ENCODE data around the gene PER1.
A peak's percentile ranks its signal among the peaks of the same experiment; 100 is the strongest.

Gene PER1, protein sequence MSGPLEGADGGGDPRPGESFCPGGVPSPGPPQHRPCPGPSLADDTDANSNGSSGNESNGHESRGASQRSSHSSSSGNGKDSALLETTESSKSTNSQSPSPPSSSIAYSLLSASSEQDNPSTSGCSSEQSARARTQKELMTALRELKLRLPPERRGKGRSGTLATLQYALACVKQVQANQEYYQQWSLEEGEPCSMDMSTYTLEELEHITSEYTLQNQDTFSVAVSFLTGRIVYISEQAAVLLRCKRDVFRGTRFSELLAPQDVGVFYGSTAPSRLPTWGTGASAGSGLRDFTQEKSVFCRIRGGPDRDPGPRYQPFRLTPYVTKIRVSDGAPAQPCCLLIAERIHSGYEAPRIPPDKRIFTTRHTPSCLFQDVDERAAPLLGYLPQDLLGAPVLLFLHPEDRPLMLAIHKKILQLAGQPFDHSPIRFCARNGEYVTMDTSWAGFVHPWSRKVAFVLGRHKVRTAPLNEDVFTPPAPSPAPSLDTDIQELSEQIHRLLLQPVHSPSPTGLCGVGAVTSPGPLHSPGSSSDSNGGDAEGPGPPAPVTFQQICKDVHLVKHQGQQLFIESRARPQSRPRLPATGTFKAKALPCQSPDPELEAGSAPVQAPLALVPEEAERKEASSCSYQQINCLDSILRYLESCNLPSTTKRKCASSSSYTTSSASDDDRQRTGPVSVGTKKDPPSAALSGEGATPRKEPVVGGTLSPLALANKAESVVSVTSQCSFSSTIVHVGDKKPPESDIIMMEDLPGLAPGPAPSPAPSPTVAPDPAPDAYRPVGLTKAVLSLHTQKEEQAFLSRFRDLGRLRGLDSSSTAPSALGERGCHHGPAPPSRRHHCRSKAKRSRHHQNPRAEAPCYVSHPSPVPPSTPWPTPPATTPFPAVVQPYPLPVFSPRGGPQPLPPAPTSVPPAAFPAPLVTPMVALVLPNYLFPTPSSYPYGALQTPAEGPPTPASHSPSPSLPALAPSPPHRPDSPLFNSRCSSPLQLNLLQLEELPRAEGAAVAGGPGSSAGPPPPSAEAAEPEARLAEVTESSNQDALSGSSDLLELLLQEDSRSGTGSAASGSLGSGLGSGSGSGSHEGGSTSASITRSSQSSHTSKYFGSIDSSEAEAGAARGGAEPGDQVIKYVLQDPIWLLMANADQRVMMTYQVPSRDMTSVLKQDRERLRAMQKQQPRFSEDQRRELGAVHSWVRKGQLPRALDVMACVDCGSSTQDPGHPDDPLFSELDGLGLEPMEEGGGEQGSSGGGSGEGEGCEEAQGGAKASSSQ (N-terminal part only)

DNA sequence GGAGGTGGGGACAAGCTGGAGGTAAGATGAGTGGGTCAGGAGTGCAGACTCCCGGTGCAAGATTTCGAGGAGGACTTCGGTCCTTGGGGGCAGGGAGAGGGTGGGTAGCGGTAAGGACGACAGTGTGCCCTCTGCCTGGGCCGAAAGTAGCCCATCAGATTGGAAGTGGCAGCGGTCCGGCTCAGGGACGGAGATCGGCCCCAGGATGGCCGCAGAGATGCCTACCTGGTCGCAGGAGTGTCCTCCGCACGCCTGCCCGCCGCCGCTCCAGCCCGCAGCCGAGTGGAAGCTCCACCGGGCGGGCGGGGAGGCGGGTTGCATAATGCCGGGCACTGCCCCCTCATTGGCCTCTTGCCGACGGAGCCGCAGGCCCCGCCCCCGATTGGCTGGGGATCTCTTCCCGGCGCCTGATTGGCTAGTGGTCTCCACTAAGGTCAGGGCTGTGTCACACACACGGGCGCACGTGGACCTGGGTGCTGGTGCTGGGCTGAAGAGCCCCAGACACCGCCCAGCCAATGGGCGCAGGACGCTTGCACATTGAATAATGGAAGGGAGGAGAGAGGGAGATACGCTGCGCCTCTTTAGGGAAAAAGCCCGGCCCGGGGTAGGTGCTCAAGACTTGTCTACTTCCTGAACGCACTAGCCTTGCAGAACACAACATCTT lies at the start of gene PER1:
Gene PER1 (minus strand): TSS at position 293 of the 664 bp plus-strand sequence. CDS start 1,698 bp downstream, outside the sequence.
- peak; percentile 40 for DNase-seq

DNA sequence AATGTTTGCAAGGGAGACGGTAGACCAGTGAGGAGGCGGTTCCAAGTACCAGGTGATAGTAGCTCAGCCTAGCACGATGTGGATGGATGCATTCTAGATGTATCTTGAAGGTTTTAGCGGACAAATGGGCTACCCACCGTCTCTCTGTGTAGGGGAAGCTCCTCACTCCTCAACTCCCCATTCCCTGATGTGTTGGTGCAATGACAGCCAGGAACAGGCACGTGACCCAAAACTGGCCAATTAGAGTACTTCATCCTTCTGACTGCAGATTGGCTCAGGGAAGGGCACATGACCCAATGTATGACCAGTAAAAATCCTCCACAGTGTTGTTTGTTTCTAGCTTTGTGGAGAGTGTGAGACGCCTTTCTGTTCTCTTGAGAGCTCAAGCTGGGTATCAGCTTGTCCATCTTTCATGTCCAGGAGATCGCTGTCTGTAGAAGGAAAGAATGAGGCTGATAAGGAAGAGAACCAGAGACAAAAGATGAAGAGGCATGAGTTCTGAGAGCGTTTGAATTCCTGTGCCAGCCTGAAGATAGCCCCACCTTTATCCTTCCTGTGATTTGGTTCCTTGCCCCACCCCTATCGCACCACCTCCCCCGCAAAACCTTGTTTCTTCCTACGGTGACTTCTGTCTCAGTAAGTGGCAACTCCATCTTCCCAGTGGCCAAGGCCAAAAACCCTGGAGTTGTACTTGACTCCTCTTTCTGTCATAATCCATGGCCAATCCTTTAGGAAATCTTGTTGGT lies 40.0 kb upstream of the PER1 start:
- peak; percentile 82 for DNase-seq

DNA sequence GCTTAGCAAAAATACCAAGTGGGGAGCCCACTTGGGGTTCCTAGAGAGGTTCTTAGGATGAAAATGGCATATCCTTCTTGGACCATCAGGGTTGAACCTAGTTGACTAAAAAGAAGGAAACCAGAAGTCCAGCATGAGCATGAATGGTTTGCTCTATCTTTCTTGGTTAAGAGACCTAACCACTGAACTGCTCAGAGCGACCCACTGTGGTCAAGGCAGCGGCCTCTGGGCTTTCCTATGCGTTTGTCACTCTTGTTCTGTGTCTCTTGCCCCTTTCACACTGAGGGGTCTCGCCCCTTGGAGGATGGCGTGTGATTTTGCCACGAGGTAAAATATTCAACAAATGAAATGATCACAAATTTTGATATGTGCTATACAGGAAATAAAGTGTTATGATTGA lies 38.3 kb upstream of the PER1 start:
- no peak for DNase-seq

DNA sequence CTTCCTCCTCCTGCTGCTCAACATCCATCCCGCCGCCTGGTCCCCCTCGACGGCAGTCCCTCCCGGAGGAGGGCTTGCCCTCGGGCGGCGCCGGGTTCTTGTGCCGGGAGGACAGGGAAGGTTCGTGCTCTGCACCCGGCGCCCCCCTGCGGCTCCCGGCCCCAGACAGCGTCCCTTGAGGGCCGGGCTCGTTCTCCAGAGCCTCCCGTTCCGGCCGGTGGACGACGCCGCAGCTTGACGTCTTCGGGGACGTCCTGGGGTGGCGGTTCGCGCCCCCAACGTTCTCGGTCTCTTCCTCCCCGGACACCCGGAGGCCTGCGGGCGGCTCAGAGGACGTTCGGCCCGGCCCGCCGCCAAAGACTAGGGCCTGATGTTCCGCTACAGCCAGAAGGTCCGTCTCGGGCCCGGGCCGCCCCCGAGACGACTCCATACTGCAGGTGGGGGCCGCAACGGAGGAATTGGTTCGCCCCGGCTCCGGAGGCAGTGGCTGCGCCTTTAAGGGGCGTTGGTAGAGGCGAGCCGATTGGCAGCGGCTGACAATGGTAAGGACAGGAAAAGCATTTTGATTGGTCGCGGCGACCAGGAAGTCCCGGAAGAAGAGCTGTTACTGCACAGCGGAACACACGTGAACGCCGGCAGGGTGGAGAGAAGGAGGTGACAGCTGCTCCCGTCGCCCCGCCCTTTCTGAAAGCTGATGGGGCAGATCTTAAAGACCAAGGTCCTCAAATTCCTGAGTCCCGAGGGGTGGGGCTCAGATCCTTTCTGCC lies 37.7 kb upstream of the PER1 start, which contains the start of gene BORCS6:
Gene BORCS6 (minus strand): TSS at position 470 of the 767 bp plus-strand sequence. CDS start 40 bp downstream, at position 430.
- peak; percentile 89 for DNase-seq

DNA sequence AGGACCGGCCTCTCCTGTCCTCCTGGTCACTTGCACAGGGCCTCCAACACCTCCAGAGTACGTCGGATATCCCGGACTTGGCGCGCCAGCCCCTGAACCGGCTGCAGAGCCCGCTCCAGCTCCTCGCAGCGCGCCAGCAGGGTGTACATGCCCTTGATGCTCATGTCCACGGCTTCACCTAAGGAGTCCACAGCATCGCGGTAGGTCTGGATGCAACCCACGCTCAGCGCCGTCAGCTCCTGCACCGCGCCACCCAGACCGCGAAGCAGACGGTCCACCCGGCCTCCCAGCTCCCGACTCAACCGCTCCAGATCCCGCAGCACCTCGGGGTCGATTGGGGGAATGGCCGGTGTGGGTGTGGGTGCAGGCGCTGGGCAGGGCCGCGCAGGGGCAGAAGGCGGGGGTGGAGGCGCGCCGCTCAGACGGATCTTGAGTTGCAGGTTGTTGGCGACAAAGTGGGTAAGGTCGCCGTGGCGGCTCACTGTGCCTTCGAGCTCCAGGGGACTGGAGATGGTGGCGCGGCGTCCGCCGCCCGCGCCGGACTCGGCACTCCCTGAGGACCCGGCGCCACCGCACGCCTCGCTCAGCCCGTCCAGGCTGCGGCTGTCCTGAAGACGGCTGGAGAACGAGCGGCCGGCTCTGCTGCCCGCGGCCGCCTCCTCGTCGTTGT lies 37.0 kb upstream of the PER1 start:
- no peak for DNase-seq

DNA sequence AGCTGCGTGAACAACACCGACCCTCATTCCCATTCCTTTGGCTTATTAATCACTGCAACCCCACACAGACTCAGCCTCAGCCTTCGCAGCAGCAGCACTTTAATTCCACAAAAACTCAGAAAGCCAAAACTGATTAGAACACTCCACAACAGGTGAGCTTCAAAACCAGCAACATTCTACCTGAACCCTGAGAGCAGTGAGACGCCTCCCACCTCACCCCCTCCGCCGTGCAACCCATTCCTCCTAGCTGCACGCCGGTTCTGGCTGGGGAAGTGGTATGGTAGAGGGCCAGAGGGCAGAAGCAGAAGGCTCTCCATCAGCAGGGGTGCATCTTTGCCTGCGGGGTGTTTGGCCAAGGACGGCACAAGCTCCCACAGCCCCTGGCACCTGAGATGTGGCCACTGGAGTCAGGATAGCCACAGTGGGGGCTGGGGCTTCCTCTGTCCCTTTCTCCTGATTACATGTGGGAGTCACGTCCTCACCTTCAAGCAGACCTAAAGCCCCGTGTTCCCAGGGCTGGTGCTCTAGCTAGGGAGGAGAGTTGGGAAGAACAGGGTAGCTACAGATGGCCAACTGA lies 36.1 kb upstream of the PER1 start:
- DNase-seq, result no peak

DNA sequence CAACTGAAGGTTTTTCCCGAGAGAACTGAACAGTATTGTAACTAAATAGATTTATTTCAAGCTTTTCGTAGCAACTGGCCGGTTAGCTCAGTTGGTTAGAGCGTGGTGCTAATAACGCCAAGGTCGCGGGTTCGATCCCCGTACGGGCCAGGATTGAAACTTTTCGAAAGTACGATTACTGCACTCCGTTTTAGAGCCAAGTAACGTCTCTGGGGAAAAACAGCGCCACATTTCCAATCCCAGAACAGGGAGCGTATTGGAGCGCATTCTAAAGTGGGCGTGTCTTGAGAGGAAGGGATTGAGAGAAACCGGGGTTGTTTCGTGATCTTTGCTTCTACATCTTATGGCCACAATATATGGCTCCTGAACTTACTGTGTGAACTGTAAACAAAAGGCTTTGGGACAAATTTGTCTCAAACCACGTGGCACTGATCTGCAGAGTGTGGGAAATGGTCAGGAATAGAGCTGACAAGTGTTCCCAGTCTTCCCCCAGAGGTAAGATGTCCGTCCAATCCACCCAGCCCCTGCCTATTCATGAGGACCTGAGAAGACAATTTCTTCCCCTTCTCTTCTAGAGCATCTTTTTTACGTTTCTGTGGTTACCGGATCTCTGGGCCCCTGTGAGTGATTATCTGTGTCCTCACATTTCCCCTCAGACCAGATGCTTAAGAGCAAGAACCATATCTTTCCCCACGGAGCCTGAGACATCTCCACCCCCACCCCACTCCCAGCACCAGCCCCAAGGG lies 35.5 kb upstream of the PER1 start:
- peak; percentile 82 for DNase-seq

DNA sequence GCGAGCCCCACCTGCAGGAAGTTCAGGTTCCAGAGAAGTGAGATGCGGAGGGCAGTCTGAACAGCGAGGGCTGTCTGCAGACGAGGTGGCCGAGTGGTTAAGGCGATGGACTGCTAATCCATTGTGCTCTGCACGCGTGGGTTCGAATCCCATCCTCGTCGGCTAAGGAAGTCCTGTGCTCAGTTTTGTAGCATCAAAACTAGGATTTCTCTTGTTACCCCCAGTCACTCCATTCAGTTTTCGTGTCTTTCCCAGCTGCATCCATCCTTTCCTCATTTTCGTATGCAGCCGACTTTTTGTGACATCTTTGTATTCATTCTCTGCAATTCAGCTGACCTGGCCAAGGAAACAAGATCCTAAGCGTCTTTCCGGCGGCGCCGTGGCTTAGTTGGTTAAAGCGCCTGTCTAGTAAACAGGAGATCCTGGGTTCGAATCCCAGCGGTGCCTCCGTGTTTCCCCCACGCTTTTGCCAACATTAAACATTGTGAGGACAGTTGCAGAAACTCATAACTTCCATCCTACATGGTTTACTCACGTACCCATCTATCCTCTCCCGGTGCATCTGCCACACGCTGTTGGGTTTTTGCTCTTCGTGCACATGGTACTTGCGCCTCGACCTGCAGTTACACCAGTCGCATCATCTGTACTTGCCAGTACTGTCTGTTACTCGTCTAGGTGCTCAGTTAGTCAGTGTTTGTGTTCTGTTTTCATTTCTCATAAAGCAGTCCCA lies 34.7 kb upstream of the PER1 start:
- DNase-seq, result peak; percentile 28

DNA sequence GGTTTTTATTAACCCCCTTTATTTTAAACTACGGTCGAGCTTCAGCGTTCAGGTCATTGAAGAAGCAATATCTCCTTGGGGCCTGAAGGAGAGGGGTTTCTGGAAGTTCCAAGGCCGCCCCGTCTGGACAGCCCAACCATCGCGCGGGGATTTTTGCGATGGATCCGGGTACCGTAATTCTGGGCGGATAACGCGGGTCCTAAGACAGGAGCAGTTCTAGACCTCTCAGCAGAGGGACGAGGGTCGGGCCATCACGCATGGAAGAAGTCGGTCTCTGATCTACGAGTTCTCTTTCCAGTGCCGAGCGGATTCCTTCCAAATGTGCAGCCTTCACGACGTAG lies 34.2 kb upstream of the PER1 start:
- DNase-seq, result no peak

DNA sequence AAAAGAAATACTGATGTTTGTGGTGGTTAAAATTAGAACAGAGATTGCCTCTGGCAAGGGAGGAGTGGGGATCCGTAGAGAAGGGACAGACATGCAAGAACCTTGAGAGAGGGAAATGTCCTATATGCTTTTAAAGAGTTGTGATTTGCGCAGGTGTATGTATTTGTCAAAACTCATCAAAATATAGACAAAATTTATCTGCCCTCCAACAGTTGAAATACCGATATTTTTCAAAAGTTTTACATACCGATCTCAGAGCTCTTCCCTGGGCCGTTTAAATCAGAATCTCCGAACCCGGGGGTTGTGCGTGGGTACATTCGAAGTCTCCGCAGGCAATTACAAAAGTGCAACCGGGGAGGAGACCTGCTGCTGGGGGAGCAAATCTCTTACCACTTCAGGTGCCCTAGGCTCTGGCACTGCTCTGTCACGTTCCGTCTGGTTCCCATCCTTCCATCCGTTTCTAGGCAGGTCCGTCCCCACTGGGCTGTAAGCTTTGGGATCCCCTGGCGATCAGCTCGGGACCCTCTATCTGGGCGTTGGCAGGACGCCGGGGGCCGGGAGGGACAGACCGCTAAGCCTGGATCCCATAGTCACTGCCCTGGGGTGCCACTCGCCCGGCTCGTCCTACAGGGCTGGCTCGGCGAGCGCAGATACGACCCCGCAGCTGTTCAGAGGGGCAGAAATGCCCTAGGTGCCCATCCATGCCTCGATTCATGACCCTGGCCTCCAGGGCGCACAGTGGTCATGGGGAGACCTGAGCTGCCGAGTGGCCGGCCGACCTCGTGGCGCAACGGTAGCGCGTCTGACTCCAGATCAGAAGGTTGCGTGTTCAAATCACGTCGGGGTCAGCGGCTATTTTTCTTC lies 33.6 kb upstream of the PER1 start:
- no peak for DNase-seq

DNA sequence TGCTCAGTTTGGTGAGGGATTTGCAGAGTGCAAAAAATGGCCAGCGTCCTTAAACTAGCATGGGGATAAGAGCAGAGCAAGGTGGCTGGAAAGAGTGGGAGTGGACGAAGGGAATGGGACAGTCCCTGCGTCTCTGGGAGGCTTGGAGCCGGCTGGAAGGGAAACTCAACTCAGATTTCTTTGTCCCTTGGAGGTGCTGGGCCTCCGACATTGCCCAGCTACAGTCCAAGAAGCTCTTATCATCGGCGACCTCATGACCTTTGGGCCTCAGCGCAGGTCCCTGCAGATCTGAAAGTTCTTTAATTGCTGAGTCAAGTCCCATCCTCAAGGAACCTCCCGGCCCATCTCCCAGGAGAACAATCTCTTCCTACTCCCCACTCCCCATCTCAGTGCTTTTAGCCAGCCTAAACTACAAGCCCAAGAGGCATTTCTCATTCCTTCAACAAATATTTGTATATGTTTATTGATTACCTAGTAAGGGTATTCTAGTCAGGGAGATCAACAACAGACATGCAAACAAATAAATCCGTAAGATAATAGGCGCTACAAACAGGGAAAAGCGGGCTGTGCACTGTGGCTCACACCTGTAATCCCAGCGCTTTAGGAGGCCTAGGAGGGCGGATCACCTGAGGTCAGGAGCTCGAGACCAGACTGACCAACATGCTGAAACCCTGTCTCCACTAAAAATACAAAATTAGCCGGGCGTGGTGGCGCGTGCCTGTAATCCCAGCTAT lies 25.0 kb upstream of the PER1 start:
- no peak for DNase-seq

DNA sequence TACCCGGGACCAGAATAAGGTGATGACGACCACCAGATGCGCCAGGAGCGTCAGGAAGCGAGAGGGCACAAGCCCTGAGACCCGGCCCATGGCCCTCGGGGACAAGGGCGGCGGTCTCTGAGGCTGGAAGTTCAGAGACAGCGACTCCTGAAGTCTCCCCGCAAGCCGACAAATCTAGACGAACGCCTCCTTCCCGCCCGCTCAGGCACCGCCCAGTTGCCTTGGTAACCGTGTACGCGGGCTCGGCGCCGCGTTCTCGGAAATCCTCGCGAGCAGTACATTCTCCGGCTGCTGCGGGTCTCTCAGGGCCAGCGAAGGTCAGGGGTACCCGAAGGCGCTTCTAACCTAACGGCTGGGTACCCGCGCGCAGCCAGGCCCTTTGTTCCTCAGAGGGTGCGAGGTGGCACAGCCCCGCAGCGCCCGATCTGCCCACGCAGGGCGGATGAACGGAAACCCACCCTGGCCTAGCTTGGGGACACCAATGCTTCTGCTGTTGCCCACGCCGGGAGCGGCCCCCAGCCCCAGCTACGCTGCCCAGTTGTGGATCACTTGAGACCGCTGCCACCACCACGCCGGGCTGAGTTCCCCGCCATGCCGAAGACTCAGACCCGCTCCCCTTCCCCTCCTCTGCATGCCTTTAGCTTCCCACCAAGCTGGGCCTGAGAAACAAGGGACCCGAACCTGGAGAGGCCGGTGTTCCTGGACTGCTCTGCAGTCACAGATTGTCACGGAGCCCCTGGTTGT lies 24.2 kb upstream of the PER1 start, which contains the start of gene TMEM107:
Gene TMEM107 (minus strand): TSS at position 184 of the 744 bp plus-strand sequence. CDS start 94 bp downstream, at position 90.
- no peak for DNase-seq

DNA sequence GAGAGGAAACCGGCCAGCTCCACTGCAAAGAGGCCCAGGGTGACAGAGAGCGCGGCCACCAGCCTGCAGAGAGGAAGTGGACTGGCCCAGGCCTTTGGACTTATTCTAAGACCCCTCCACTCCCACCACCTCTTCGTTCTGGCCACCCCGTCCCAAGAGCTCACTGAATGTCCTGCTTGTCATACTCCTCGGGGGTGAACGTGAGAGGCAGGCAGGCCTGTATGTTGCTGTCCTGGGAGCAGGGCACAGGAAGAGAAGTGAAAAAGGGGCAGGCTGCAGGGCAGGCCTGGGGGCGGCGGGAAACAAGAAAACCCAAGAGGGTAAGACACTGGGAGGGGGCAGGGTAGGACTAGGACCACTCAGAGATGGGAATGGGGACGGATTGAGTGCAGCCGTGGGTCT lies 23.6 kb upstream of the PER1 start:
- no peak for DNase-seq

DNA sequence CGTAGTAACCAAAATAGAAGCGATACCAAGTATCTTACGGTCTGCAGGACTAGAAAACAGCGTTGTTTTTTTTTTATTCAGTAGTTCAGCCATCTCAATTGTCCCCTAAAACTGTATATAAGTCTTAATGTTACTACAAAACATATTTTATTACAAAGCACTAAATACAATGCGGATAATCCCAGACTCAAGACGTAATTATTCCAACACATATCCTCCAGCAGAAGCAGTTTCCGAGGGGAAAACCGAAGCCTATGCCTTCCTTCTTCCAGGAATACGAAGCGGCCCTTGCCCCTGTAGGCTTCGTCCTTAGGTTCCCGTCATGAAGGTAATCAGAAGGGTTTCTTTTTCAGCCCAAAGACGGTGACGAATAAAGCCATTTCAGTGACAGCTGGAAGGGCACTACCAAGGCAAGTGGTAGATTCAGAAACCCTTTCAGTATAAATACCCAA lies 21.7 kb upstream of the PER1 start:
- DNase-seq, result no peak

DNA sequence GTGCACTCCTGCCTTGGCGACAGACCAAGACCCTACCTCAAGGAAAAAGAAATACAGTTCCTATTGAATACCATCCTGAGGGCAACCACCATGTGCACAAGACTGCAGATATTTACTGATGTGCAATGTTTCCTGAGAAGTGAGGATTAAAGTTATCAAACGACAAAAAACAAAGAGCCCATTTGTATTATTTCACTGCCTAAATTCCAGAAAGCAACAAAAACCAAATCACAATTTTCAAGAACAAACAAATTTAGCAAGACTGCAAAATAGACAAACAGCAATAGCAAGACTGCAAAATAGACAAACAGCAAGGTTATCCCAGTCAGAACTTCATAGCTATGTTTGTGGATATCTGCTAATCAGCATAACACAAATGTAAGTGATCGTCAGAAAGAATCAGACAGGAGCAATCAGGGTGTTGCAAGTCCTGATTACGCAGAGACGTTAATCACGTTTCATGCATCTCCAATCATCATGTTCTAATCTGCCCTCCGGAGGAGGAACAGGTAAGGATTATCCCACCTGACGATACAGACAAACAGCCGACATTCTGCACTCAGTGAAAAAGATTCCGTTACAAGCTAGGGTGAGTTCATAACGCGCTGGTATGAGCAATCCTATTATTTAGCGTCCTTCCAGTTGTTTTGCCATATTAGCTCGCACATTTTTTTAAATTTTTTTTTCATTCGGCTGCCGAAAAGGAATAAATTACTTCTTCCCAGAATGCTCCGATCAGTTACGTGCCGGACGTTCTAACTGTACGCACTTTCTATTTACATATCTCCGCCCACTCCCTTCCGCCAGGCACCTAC lies 21.1 kb upstream of the PER1 start:
- peak; percentile 68 for DNase-seq
